ENCODE measurements around the gene AR.

AR gene

GRCh38 chrX:67563469-67564448, 19.9 kb downstream of the AR start:
- DNase-seq = no peak

GRCh38 chrX:67564475-67564874, 20.7 kb downstream of the AR start:
- no peak for DNase-seq

GRCh38 chrX:67568769-67569168, 24.9 kb downstream of the AR start:
- DNase-seq = no peak

GRCh38 chrX:67570839-67571238, 27.0 kb downstream of the AR start:
- DNase-seq = no peak

GRCh38 chrX:67574696-67575095, 30.9 kb downstream of the AR start:
- DNase-seq = no peak

- DNase-seq = no peak
Observed at GRCh38 chrX:67582436-67582835, 38.6 kb downstream of the AR start.

- no peak for DNase-seq
Observed at GRCh38 chrX:67583171-67583570, 39.4 kb downstream of the AR start.

- DNase-seq = no peak
Observed at GRCh38 chrX:67585401-67585800, 41.6 kb downstream of the AR start.

GRCh38 chrX:67587946-67588624, 44.3 kb downstream of the AR start:
- DNase-seq = no peak

- no peak for DNase-seq
Observed at GRCh38 chrX:67596839-67597790, 53.3 kb downstream of the AR start.

- no peak for DNase-seq
Observed at GRCh38 chrX:67599532-67599931, 55.7 kb downstream of the AR start.

- DNase-seq = no peak
Observed at GRCh38 chrX:67601771-67602170, 58.0 kb downstream of the AR start.

GRCh38 chrX:67604979-67605703, 61.3 kb downstream of the AR start:
- no peak for DNase-seq

- no peak for DNase-seq
Observed at GRCh38 chrX:67607466-67607865, 63.6 kb downstream of the AR start.

- no peak for DNase-seq
Observed at GRCh38 chrX:67610282-67610681, 66.5 kb downstream of the AR start.

GRCh38 chrX:67612231-67612630, 68.4 kb downstream of the AR start:
- no peak for DNase-seq

GRCh38 chrX:67613366-67613765, 69.5 kb downstream of the AR start:
- no peak for DNase-seq

GRCh38 chrX:67613996-67614395, 70.2 kb downstream of the AR start:
- DNase-seq = no peak

GRCh38 chrX:67614423-67614822, 70.6 kb downstream of the AR start:
- no peak for DNase-seq

GRCh38 chrX:67619253-67619652, 75.4 kb downstream of the AR start:
- DNase-seq = no peak

- DNase-seq = no peak
Observed at GRCh38 chrX:67622053-67622585, 78.3 kb downstream of the AR start.

GRCh38 chrX:67624325-67624724, 80.5 kb downstream of the AR start:
- DNase-seq = no peak

Measured in activated gamma-delta T cell (primary cell).